PFSK-1 (cell line): ENCODE results near the gene MAST2.

Experiments
- SIN3A ChIP-seq: IDR thresholded peaks from 2 replicates; pipeline ENCODE4 v1.6.1; 2012; ENCODE audit warnings: mild to moderate bottlenecking, low read length, moderate library complexity, borderline replicate concordance; ENCODE audit not compliant: insufficient read depth
- TAF1 ChIP-seq: IDR thresholded peaks from 2 replicates; pipeline ENCODE4 v1.6.1; 2012; ENCODE audit warnings: low read length, control low read depth, borderline replicate concordance; ENCODE audit not compliant: insufficient read depth

DNA sequence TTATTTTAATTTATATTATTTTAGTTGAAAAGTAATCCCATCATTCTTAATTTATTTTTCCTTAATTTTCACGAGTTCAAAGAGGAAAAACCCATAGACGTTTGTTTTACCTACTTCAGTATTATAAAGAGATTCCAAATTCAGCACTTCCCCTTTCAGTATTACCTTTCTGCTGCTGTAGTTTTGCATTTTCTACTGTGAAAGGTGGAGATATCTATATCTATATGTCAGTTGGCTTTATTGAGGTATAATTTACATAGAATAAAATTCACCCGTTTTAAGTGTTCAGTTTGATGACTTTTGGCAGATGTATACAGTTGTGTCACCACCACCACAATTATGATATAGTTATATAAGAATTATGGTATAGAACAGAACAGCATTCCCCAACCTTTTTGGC lies 33.0 kb downstream of the MAST2 start:
- TF ChIP-seq SIN3A (no peak), TAF1 (no peak)
